HEK293 (cell line): Measurements from ENCODE around the gene FKBP8.

Experiments
- CTCF ChIA-PET: fragments of 350-600 bp; formaldehyde crosslinking; extraction: SDS; loops from one replicate; lab custom pipeline; 2021; ENCODE audit warnings: antibody characterized with exemption; lab: Yijun Ruan, JAX
- POLR2A ChIA-PET: fragments of 300-600 bp; formaldehyde crosslinking; extraction: SDS; loops from one replicate; lab custom pipeline; 2020; ENCODE audit warnings: antibody characterized with exemption, inconsistent platforms; lab: Yijun Ruan, JAX
- H3K27ac ChIP-seq: fragments of 200-500 bp; sonication (Bioruptor generic); 2 replicates; pipeline ENCODE4 v1.5.1; 2014; ENCODE audit warnings: low read depth, low read length, control low read depth, inconsistent platforms; ENCODE audit errors: extremely low read depth
- H3K36me3 ChIP-seq, 2 experiments: fragments of 200-500 bp in 1 of 2; sonication (Bioruptor generic) in 1 of 2; 1 replicate in 1 of 2; 2 replicates in 1 of 2; pipeline ENCODE4 v1.5.1; 2014 to 2017; ENCODE audit warnings: inconsistent platforms in 2 of 2, low read length in 2 of 2; ENCODE audit not compliant: control insufficient read depth in 2 of 2, insufficient read depth in 1 of 2
- H3K4me1 ChIP-seq: fragments of 200-500 bp; sonication (Bioruptor generic); 2 replicates; pipeline ENCODE4 v1.5.1; 2014; ENCODE audit warnings: mild to moderate bottlenecking, low read length, inconsistent platforms; ENCODE audit not compliant: control insufficient read depth, insufficient read depth
- H3K4me3 ChIP-seq: 2 replicates; pipeline ENCODE4 v1.5.1; 2011; ENCODE audit warnings: low read depth, mild to moderate bottlenecking, control low read depth, low read length, moderate library complexity
- H3K9me3 ChIP-seq: fragments of 200-500 bp; sonication (Bioruptor generic); 2 replicates; pipeline ENCODE4 v1.5.1; 2014; ENCODE audit warnings: low read depth, low read length, inconsistent platforms; ENCODE audit not compliant: control insufficient read depth, insufficient read depth
- ELK4 ChIP-seq: IDR thresholded peaks from 2 replicates; pipeline ENCODE4 v1.6.1; 2011; ENCODE audit warnings: mild to moderate bottlenecking, low read depth, low read length, borderline replicate concordance
- GLI4 ChIP-seq: fragments of 450-650 bp; formaldehyde crosslinking; IDR thresholded peaks from 2 replicates; pipeline ENCODE4 v1.5.1; 2016; ENCODE audit warnings: missing biosample characterization, missing genetic modification characterization
- SP7 ChIP-seq: fragments of 450-650 bp; formaldehyde crosslinking; IDR thresholded peaks from 2 replicates; pipeline ENCODE4 v1.5.1; 2016; ENCODE audit warnings: missing biosample characterization, missing genetic modification characterization
- ZBTB11 ChIP-seq: fragments of 450-650 bp; formaldehyde crosslinking; conservative IDR thresholded peaks from 2 replicates; pipeline ENCODE4 v1.5.1; 2016; ENCODE audit warnings: low read depth, missing biosample characterization, missing genetic modification characterization
- ZBTB20 ChIP-seq: fragments of 450-650 bp; formaldehyde crosslinking; IDR thresholded peaks from 2 replicates; pipeline ENCODE4 v1.5.1; 2016; ENCODE audit warnings: missing biosample characterization, missing genetic modification characterization
- ZBTB21 ChIP-seq: fragments of 450-650 bp; formaldehyde crosslinking; IDR thresholded peaks from 2 replicates; pipeline ENCODE4 v1.5.1; 2017; ENCODE audit warnings: missing biosample characterization, missing genetic modification characterization
- ZBTB26 ChIP-seq: fragments of 450-650 bp; formaldehyde crosslinking; optimal IDR thresholded peaks from 2 replicates; pipeline ENCODE3; 2016; ENCODE audit warnings: missing biosample characterization, mild to moderate bottlenecking, missing genetic modification characterization
- ZBTB6 ChIP-seq: fragments of 450-650 bp; formaldehyde crosslinking; IDR thresholded peaks from 2 replicates; pipeline ENCODE4 v1.5.1; 2017; ENCODE audit warnings: missing biosample characterization, missing genetic modification characterization
- ZEB2 ChIP-seq: fragments of 450-650 bp; formaldehyde crosslinking; IDR thresholded peaks from 2 replicates; pipeline ENCODE4 v1.5.1; 2016; ENCODE audit warnings: missing biosample characterization, missing genetic modification characterization
- ZFP3 ChIP-seq: fragments of 450-650 bp; formaldehyde crosslinking; IDR thresholded peaks from 2 replicates; pipeline ENCODE4 v1.5.1; 2016; ENCODE audit warnings: low read depth, missing biosample characterization, missing genetic modification characterization
- ZNF16 ChIP-seq: fragments of 450-650 bp; formaldehyde crosslinking; IDR thresholded peaks from 2 replicates; pipeline ENCODE4 v1.5.1; 2016; ENCODE audit warnings: low read depth, missing biosample characterization, missing genetic modification characterization
- ZNF2 ChIP-seq: fragments of 450-650 bp; formaldehyde crosslinking; IDR thresholded peaks from 2 replicates; pipeline ENCODE4 v1.5.1; 2016; ENCODE audit warnings: missing biosample characterization, missing genetic modification characterization
- ZNF202 ChIP-seq: fragments of 450-650 bp; formaldehyde crosslinking; IDR thresholded peaks from 2 replicates; pipeline ENCODE4 v1.5.1; 2016; ENCODE audit warnings: missing biosample characterization, missing genetic modification characterization, borderline replicate concordance
- ZNF24 ChIP-seq: fragments of 450-650 bp; formaldehyde crosslinking; IDR thresholded peaks from 2 replicates; pipeline ENCODE4 v1.5.1; 2016; ENCODE audit warnings: missing biosample characterization, missing genetic modification characterization
- ZNF398 ChIP-seq: fragments of 450-650 bp; formaldehyde crosslinking; IDR thresholded peaks from 2 replicates; pipeline ENCODE4 v1.5.1; 2017; ENCODE audit warnings: missing biosample characterization, missing genetic modification characterization
- ZNF513 ChIP-seq: fragments of 450-650 bp; IDR thresholded peaks from 2 replicates; pipeline ENCODE4 v1.5.1; 2018; ENCODE audit warnings: missing biosample characterization, missing genetic modification characterization
- ZNF560 ChIP-seq: fragments of 450-650 bp; formaldehyde crosslinking; IDR thresholded peaks from 2 replicates; pipeline ENCODE4 v1.5.1; 2017; ENCODE audit warnings: missing biosample characterization, missing genetic modification characterization, borderline replicate concordance
- ZNF600 ChIP-seq: fragments of 450-650 bp; formaldehyde crosslinking; IDR thresholded peaks from 2 replicates; pipeline ENCODE4 v1.5.1; 2016; ENCODE audit warnings: missing biosample characterization, missing genetic modification characterization
- ZSCAN18 ChIP-seq: fragments of 450-650 bp; formaldehyde crosslinking; IDR thresholded peaks from 2 replicates; pipeline ENCODE4 v1.5.1; 2016; ENCODE audit warnings: missing biosample characterization, missing genetic modification characterization
- ZSCAN5A ChIP-seq: fragments of 450-650 bp; formaldehyde crosslinking; IDR thresholded peaks from 2 replicates; pipeline ENCODE4 v1.5.1; 2016; ENCODE audit warnings: missing biosample characterization, missing genetic modification characterization
- ZXDB ChIP-seq: fragments of 450-650 bp; formaldehyde crosslinking; IDR thresholded peaks from 2 replicates; pipeline ENCODE4 v1.5.1; 2016; ENCODE audit warnings: missing biosample characterization, missing genetic modification characterization

Gene FKBP8

GRCh38 chr19:18522124-18522861 lies 21.1 kb downstream of the FKBP8 start (continued):
- no peak for TF ChIP-seq ZNF513 (tag by site-specific recombination)
- TF ChIP-seq ZSCAN18 (tag by site-specific recombination) = no peak
- TF ChIP-seq ZNF202 (tag by site-specific recombination) = no peak
- TF ChIP-seq, all 188 proteins: peak for 33

- Histone ChIP-seq H3K4me3 (peak within 1 kb of the TSS; percentile 100), H3K9me3 (no peaks in the 10 kb centered on the region), H3K27ac (peak within 1 kb of the TSS; percentile 81), H3K36me3 (no peaks in the 10 kb centered on the region), H3K4me1 (no peaks in the 10 kb centered on the region)
- ChIA-PET POLR2A (interaction anchor here (0.6 to 2.7 kb wide), 10 partner anchors 16 to 398 kb away, joined by 3 to 15 read pairs (median 4); partner anchors contain the start of genes COPE, DDX49, KXD1 and REX1BD), CTCF (interaction anchor here (0.6 to 2.9 kb wide), 11 partner anchors 12 to 1604 kb away, joined by 3 to 14 read pairs (median 3); partner anchors contain the start of gene REX1BD)
- TF ChIP-seq ZSCAN5A (tag by site-specific recombination) (peak; percentile 83), ZBTB20 (tag by site-specific recombination) (0 out of 2 replicates have a peak, but pooled peaks have one; percentile 1), ELK4 (no peak), ZXDB (tag by site-specific recombination) (peak; percentile 46), ZBTB26 (peak; percentile 88), ZNF24 (peak; percentile 62; the same call in 1 of the 2 replicates), ZBTB11 (tag by site-specific recombination) (peak; percentile 59), ZNF398 (tag by site-specific recombination) (0 out of 2 replicates have a peak, but pooled peaks have one; percentile 32), SP7 (tag by site-specific recombination) (peak; percentile 68), ZNF600 (tag by site-specific recombination) (peak; percentile 68; the same call in 1 of the 2 replicates), ZNF16 (tag by site-specific recombination) (no peak), ZNF2 (peak; percentile 76; the same call in 1 of the 2 replicates), ZNF560 (no peak), ZBTB21 (no peak), GLI4 (tag by site-specific recombination) (no peak), ZEB2 (tag by site-specific recombination) (peak; percentile 80), ZBTB6 (tag by site-specific recombination) (peak; percentile 98), ZFP3 (tag by site-specific recombination) (no peak)
Measured at GRCh38 chr19:18521692-18522123, 21.7 kb downstream of the FKBP8 start, which contains the start of gene ELL. TSS of gene ELL (minus strand) at chr19:18522070. CDS start at chr19:18522055, 15 bp downstream.
